ENCODE results near the gene SLC9A5. TPM values are rescaled to one million over a fixed set of nuclear protein-coding genes. Genes with fewer than 3 reads are reported as not detected.

The SLC9A5 gene
- total and polyA plus RNA-seq, 7 experiments from 2014 or later: 0.11 to 3.7 (median 1.7) TPM

GRCh38 chr16:67208154-67208896, 40.5 kb upstream of the SLC9A5 start:
- Histone ChIP-seq H3K9me3 (ENCODE audit: control insufficient read depth in 2 of 3, low read length in 3 of 3) (no peaks in the 10 kb centered on the region), H3K27me3 (ENCODE audit: control insufficient read depth in 2 of 2, insufficient read depth in 2 of 2, low read length in 2 of 2) (no peaks in the 10 kb centered on the region), H3K27ac (ENCODE audit: low read depth, low read length) (no peak overlapping the region), H3K4me3 (ENCODE audit: low read length) (no peak overlapping the region), H3K36me3 (ENCODE audit: control insufficient read depth in 2 of 3, insufficient read depth in 3 of 3, low read length in 3 of 3) (peaks cover 0 to 15% (median 0%) of the 10 kb centered on the region in 3 experiments), H3K4me1 (ENCODE audit: control insufficient read depth in 2 of 2, insufficient read depth in 2 of 2, low read length in 2 of 2) (no peaks in the 10 kb centered on the region)
- POLR2A ChIA-PET: interaction anchor here (0.8 to 2.0 kb wide), 5 partner anchors 10 to 214 kb away, joined by 3 to 5 read pairs (median 4); partner anchors contain the start of gene TMEM208
- CTCF ChIA-PET: interaction anchor here (0.5 kb wide), 1 partner anchor 94 kb away, joined by 3 read pairs; no protein-coding TSS in a partner anchor
- ATAC-seq: no peak
- intact Hi-C loops (cut with micrococcal nuclease): no loop called here
- peak overlapping the region in 2 of 9 donors; percentile 31 to 52 for H3K27ac Mint-ChIP-seq
- H3K4me3 Mint-ChIP-seq: no peak overlapping the region
- DNase-seq: no peak
- peaks cover 0 to 4% (median 0%) of the 10 kb centered on the region in 5 donors for H3K36me3 Mint-ChIP-seq
- H3K27me3 Mint-ChIP-seq: no peaks in the 10 kb centered on the region
- H3K4me1 Mint-ChIP-seq: peaks cover 0 to 5% (median 0%) of the 10 kb centered on the region in 7 donors
- H3K9me3 Mint-ChIP-seq: peaks cover 0 to 1% (median 0%) of the 10 kb centered on the region in 11 donors

DNA sequence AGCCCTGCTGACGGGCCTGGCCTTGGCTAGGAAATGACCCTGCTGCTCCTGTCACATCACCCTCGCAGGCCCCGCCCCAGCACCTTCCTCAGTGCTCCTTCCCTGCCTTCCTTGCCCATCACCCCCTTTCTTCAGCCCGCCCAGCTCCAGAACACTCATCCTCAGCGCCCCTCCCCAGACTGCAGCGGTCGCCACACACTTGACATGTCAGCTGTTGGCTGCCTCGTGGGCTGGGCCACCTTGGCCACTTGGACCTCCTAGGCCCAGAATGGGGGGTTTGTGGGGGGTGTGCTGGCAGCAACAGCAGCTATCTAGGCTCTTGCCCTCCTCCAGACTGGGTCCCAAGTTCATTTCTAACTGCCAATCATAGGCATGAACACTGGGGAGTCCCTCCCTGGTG, 39.2 kb upstream of the SLC9A5 start:
- Histone ChIP-seq H3K9me3 (ENCODE audit: control insufficient read depth in 2 of 3, low read length in 3 of 3) (no peaks in the 10 kb centered on the region), H3K27ac (ENCODE audit: low read depth, low read length) (no peak overlapping the region), H3K36me3 (ENCODE audit: control insufficient read depth in 2 of 3, insufficient read depth in 3 of 3, low read length in 3 of 3) (peaks cover 0 to 3% (median 0%) of the 10 kb centered on the region in 3 experiments), H3K4me1 (ENCODE audit: control insufficient read depth in 2 of 2, insufficient read depth in 2 of 2, low read length in 2 of 2) (no peaks in the 10 kb centered on the region), H3K27me3 (ENCODE audit: control insufficient read depth in 2 of 2, insufficient read depth in 2 of 2, low read length in 2 of 2) (no peaks in the 10 kb centered on the region), H3K4me3 (ENCODE audit: low read length) (no peak overlapping the region)
- ChIA-PET POLR2A (interaction anchor here (0.6 to 2.0 kb wide), 4 partner anchors 12 to 183 kb away, joined by 3 to 5 read pairs (median 4); no protein-coding TSS in a partner anchor), CTCF (no interaction called here)
- peaks cover 0 to 5% (median 0%) of the 10 kb centered on the region in 7 donors for H3K4me1 Mint-ChIP-seq
- H3K36me3 Mint-ChIP-seq: peaks cover 0 to 4% (median 0%) of the 10 kb centered on the region in 5 donors
- H3K4me3 Mint-ChIP-seq: no peak overlapping the region
- no peak for ATAC-seq
- no peak for DNase-seq
- intact Hi-C loops (cut with micrococcal nuclease): no loop called here
- peak overlapping the region in 1 of 9 donors; percentile 48 for H3K27ac Mint-ChIP-seq
- peaks cover 0 to 1% (median 0%) of the 10 kb centered on the region in 11 donors for H3K9me3 Mint-ChIP-seq
- H3K27me3 Mint-ChIP-seq: no peaks in the 10 kb centered on the region

DNA sequence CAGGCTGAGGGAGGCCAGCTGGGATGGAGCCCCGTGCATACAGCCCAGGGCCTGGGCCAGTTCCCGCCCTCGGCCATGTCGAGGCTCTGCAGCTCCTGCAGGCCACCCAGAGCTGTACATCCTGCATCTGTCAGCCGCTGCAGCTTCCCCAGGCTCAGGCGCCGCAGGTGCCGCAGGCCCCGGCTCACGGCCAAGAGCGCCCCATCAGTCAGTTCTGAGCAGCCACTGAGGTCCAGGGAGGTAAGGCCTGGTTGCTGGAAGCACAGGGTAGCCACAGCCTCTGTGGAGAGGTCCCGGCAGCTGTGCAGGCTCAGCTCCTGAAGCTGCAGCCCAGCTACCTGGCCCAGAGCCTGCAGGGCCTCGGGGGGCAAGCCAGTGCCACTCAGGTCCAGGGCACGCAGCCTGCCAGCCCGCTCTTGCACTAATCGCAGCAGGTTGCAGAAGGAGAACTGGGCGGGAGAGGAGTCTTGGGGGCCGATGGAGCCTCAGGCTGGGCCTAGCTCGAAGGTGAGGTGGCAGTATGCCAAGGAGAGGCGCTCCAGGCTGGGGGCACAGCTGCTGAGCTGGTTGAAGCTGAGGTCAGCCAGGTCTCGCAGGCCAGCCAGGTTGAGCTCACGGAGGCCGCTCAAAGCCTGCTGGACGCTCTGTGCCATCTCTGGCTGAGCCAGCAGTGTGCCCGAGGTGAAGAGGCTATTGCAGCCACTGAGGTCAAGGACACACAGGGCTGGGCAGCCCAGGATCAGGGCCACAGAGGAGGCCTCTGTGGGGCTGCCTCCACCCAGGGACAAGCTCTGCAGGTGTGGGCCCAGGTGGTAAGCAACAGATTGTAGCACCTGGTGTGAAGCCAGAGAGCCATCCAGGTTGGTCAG, 38.5 kb upstream of the SLC9A5 start:
- H3K4me1 ChIP-seq (ENCODE audit: control insufficient read depth in 2 of 2, insufficient read depth in 2 of 2, low read length in 2 of 2): no peaks in the 10 kb centered on the region
- intact Hi-C loops (cut with micrococcal nuclease): no loop called here
- no peaks in the 10 kb centered on the region for H3K27me3 ChIP-seq (ENCODE audit: control insufficient read depth in 2 of 2, insufficient read depth in 2 of 2, low read length in 2 of 2)
- H3K4me1 Mint-ChIP-seq: peaks cover 0 to 5% (median 0%) of the 10 kb centered on the region in 7 donors
- ChIA-PET POLR2A (interaction anchor here (2.0 kb wide), 1 partner anchor 12 kb away, joined by 5 read pairs; no protein-coding TSS in a partner anchor), CTCF (no interaction called here)
- H3K36me3 ChIP-seq (ENCODE audit: control insufficient read depth in 2 of 3, insufficient read depth in 3 of 3, low read length in 3 of 3): peaks cover 0 to 3% (median 0%) of the 10 kb centered on the region in 3 experiments
- H3K27me3 Mint-ChIP-seq: no peaks in the 10 kb centered on the region
- peaks cover 0 to 4% (median 0%) of the 10 kb centered on the region in 5 donors for H3K36me3 Mint-ChIP-seq
- ATAC-seq: no peak
- no peak overlapping the region for H3K4me3 ChIP-seq (ENCODE audit: low read length)
- peak overlapping the region in 1 of 9 donors; percentile 64 for H3K27ac Mint-ChIP-seq
- no peaks in the 10 kb centered on the region for H3K9me3 ChIP-seq (ENCODE audit: control insufficient read depth in 2 of 3, low read length in 3 of 3)
- no peak overlapping the region for H3K27ac ChIP-seq (ENCODE audit: low read depth, low read length)
- H3K4me3 Mint-ChIP-seq: no peak overlapping the region
- DNase-seq: no peak
- peaks cover 0 to 1% (median 0%) of the 10 kb centered on the region in 11 donors for H3K9me3 Mint-ChIP-seq

- H3K4me3 ChIP-seq (ENCODE audit: low read length): no peak overlapping the region
- DNase-seq (no peak), ATAC-seq (no peak)
- Mint-ChIP-seq H3K4me3 (no peak overlapping the region), H3K4me1 (peaks cover 0 to 9% (median 3%) of the 10 kb centered on the region in 7 donors), H3K27ac (no peak overlapping the region), H3K36me3 (peaks cover 0 to 5% (median 0%) of the 10 kb centered on the region in 5 donors), H3K27me3 (no peaks in the 10 kb centered on the region), H3K9me3 (peaks cover 0 to 1% (median 0%) of the 10 kb centered on the region in 11 donors)
- no peaks in the 10 kb centered on the region for H3K4me1 ChIP-seq (ENCODE audit: control insufficient read depth in 2 of 2, insufficient read depth in 2 of 2, low read length in 2 of 2)
- H3K36me3 ChIP-seq (ENCODE audit: control insufficient read depth in 2 of 3, insufficient read depth in 3 of 3, low read length in 3 of 3): peaks cover 0 to 3% (median 0%) of the 10 kb centered on the region in 3 experiments
- ChIA-PET POLR2A (no interaction called here), CTCF (no interaction called here)
- H3K27me3 ChIP-seq (ENCODE audit: control insufficient read depth in 2 of 2, insufficient read depth in 2 of 2, low read length in 2 of 2): no peaks in the 10 kb centered on the region
- H3K27ac ChIP-seq (ENCODE audit: low read depth, low read length): no peak overlapping the region
- intact Hi-C loops (cut with micrococcal nuclease): no loop called here
- no peaks in the 10 kb centered on the region for H3K9me3 ChIP-seq (ENCODE audit: control insufficient read depth in 2 of 3, low read length in 3 of 3)
These were observed 37.1 kb upstream of the SLC9A5 start for GRCh38 chr16:67211674-67212073.

- ATAC-seq: no peak
- H3K4me1 Mint-ChIP-seq: peaks cover 0 to 16% (median 3%) of the 10 kb centered on the region in 7 donors
- Histone ChIP-seq H3K27ac (ENCODE audit: low read depth, low read length) (no peak overlapping the region), H3K9me3 (ENCODE audit: control insufficient read depth in 2 of 3, low read length in 3 of 3) (no peaks in the 10 kb centered on the region), H3K36me3 (ENCODE audit: control insufficient read depth in 2 of 3, insufficient read depth in 3 of 3, low read length in 3 of 3) (peaks cover 0 to 3% (median 0%) of the 10 kb centered on the region in 3 experiments), H3K27me3 (ENCODE audit: control insufficient read depth in 2 of 2, insufficient read depth in 2 of 2, low read length in 2 of 2) (no peaks in the 10 kb centered on the region), H3K4me1 (ENCODE audit: control insufficient read depth in 2 of 2, insufficient read depth in 2 of 2, low read length in 2 of 2) (no peaks in the 10 kb centered on the region), H3K4me3 (ENCODE audit: low read length) (no peak overlapping the region)
- H3K9me3 Mint-ChIP-seq: peaks cover 0 to 1% (median 0%) of the 10 kb centered on the region in 11 donors
- DNase-seq: no peak
- no peak overlapping the region for H3K27ac Mint-ChIP-seq
- intact Hi-C loops (cut with micrococcal nuclease): no loop called here
- no peaks in the 10 kb centered on the region for H3K27me3 Mint-ChIP-seq
- H3K4me3 Mint-ChIP-seq: no peak overlapping the region
- H3K36me3 Mint-ChIP-seq: peaks cover 0 to 11% (median 6%) of the 10 kb centered on the region in 5 donors
- ChIA-PET CTCF (no interaction called here), POLR2A (interaction anchor here (0.9 kb wide), 2 partner anchors 32 to 280 kb away, joined by 3 read pairs; no protein-coding TSS in a partner anchor)
These were observed 36.0 kb upstream of the SLC9A5 start for GRCh38 chr16:67212766-67213165.

GRCh38 chr16:67213197-67214019, 35.4 kb upstream of the SLC9A5 start:
- CTCF ChIA-PET: no interaction called here
- no peak overlapping the region for H3K27ac ChIP-seq (ENCODE audit: low read depth, low read length)
- POLR2A ChIA-PET: interaction anchor here (0.7 to 0.9 kb wide), 3 partner anchors 8 to 280 kb away, joined by 3 read pairs; no protein-coding TSS in a partner anchor
- H3K4me3 ChIP-seq (ENCODE audit: low read length): no peak overlapping the region
- H3K36me3 Mint-ChIP-seq: peaks cover 0 to 11% (median 6%) of the 10 kb centered on the region in 5 donors
- ATAC-seq (no peak), DNase-seq (no peak)
- no peaks in the 10 kb centered on the region for H3K27me3 ChIP-seq (ENCODE audit: control insufficient read depth in 2 of 2, insufficient read depth in 2 of 2, low read length in 2 of 2)
- no peak overlapping the region for H3K27ac Mint-ChIP-seq
- no peaks in the 10 kb centered on the region for H3K4me1 ChIP-seq (ENCODE audit: control insufficient read depth in 2 of 2, insufficient read depth in 2 of 2, low read length in 2 of 2)
- H3K9me3 Mint-ChIP-seq: peaks cover 0 to 1% (median 0%) of the 10 kb centered on the region in 11 donors
- no peaks in the 10 kb centered on the region for H3K27me3 Mint-ChIP-seq
- no peak overlapping the region for H3K4me3 Mint-ChIP-seq
- no peaks in the 10 kb centered on the region for H3K9me3 ChIP-seq (ENCODE audit: control insufficient read depth in 2 of 3, low read length in 3 of 3)
- intact Hi-C loops (cut with micrococcal nuclease): no loop called here
- H3K36me3 ChIP-seq (ENCODE audit: control insufficient read depth in 2 of 3, insufficient read depth in 3 of 3, low read length in 3 of 3): peaks cover 0 to 3% (median 0%) of the 10 kb centered on the region in 3 experiments
- peaks cover 0 to 18% (median 3%) of the 10 kb centered on the region in 7 donors for H3K4me1 Mint-ChIP-seq
